ENCODE data around the gene CD40LG.
A peak's percentile ranks its signal among the peaks of the same experiment; 100 is the strongest.

Gene CD40LG

DNA sequence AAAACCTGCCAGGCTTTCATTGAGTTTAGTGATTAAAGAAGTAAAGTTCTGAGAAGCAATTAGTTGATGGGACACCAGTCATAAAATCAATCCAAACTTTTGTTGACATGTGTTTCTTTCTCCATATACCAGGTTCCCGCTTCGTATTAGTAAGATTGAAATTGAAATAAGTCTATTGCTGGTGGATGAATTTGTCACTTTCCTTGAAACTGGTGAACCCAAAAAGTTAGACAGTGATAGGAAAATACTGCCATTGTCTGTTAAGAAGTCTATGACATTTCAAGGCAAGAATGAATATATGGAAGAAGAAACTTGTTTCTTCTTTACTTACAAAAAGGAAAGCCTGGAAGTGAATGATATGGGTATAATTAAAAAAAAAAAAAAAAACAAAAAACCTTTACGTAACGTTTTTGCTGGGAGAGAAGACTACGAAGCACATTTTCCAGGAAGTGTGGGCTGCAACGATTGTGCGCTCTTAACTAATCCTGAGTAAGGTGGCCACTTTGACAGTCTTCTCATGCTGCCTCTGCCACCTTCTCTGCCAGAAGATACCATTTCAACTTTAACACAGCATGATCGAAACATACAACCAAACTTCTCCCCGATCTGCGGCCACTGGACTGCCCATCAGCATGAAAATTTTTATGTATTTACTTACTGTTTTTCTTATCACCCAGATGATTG lies at the start of gene CD40LG:
Gene CD40LG, plus strand, starts transcription at position 482 of the 684 bp plus-strand sequence. Its CDS starts 91 bp downstream, at position 573.
- DNase-seq = no peak

DNA sequence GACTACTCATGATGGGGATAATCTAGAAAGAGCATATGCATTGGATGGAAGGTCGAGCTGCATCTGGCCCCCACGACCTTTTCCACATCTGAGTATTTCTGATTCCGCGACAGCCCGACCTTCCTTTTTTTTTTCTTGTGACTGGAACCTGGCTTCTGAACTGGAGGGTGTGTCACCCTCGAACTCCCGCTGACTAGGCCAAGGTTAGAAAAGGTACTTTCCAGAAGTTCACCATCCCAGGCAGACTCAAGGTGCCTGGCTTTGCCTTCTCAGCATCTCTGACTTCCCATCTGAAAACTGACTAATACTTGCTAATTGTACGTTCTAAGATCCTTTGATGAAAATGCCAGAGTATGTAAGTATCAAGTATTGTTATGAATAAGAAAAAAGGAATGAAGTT lies 49.3 kb upstream of the CD40LG start:
- DNase-seq = no peak

DNA sequence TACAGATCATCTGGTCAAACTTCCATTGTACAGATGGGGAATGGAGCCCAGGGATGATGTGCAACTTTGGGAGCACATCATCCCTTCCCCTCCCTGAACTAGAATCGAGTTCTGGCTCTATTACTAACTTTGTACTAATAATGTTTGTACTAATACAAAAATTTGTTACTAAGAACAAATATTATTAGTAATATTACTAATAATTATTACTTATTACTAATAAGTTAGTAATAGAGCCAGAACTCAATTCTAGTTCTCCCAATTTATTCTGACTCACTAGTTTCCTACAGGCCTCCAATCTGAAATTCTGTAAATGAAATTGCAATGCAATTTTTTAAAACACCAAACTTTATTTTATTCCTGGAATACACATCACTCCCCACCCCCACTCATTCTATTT lies 47.9 kb upstream of the CD40LG start:
- no peak for DNase-seq

DNA sequence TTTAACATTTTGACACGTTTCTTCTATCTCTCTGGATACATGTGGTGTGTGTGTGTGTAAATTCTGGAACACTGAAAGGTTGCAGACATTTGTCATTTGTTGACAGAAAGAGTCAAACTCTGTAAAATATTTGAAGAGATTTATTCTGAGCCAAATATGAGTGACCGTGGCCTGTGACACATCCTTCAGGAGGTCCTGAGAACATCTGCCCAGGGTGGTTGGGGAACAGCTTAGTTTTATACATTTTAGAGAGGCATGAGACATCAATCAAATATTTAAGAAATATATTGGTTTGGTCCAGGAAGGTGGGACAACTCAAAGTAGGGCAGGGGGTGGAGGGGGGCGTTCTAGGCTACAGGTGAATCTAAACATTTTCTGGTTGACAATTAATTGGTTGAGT lies 40.7 kb upstream of the CD40LG start:
- DNase-seq = no peak

DNA sequence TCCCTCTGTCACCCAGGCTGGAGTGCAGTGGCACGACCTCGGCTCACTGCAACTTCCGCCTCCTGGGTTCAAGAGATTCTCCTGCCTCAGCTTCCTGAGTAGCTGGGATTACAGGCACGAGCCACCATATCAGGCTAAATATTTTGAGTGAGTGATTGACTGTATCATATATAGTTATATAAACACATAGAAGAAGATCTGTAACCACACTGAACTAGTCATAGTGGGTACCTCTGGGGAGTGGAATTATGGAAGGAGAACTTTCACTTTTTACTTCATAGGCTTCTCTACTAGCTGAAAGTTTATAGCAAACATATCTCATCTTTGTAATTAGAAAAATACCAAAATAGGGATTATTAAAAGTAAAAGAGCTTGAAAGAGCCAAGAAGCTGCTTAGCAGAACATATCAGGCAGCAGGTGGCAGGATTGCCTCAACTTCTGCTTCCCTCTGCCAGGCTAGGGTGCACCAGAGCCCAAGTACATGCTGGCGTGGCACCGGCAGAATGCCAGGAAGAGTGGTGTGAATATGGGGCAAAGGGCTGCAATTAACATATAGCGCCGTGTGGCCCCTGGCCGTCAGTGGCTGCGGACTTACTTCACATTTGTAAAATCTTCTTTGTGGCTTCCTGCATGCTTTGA lies 39.5 kb upstream of the CD40LG start:
- no peak for DNase-seq

DNA sequence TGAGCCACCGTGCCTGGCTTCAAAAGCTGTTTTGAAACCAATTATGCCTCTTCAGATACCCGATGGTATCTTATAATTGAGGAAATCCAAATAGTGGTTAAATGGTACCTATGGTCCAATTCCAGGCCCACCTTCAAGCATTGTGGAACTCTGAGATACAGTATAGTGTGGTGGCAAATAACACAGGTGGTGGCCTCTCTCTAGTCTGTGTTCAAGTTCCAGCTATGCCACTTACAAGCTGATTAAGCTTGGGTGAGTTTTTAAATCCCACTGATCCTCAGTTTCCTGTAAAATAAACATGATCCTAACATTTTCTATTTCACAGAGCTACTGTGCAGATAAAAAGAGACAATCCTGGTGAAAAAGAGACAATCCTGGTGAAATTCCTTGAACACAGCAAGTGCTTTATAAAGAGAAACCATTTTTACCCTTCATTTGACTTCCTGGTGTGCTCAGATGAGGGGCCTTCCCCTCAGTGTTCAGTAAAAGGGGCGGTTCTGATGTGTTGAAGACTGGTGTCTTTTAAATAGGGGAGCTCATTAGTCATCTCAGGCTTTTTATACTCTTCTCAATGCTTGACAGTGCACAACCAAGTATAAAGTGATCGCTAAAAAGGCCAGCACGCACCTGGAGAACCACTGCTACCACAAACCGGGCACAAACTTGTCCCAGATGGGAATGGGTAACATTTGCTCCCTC lies 30.8 kb upstream of the CD40LG start:
- no peak for DNase-seq

DNA sequence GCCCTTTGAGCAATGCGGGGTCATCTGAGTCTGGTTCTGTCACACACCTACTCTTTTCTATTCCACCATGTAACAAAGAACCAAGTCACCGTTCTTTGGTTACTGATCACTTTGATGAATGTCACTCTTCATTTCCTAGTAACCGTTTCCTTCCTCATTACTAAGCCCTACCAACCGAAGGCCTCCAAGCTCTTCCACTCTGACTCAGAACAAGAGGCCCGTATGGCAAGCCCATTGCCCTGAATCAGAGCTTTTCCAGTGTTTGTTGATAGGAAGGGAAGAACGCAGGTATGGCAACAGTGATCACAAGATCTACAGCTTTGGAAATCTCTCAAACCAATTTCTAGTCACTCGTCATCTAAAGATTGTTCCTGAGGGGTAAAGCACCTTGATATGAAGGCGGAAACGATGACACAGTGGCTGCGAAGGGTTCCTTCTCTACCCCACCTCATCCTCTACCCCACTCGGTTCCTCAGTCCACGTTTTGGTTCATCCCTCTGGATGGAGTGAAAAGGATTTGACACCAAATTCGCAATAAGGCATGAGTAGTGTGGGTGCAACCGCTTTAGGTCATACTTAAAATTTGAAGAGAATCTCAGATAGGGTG lies 28.0 kb upstream of the CD40LG start:
- no peak for DNase-seq

DNA sequence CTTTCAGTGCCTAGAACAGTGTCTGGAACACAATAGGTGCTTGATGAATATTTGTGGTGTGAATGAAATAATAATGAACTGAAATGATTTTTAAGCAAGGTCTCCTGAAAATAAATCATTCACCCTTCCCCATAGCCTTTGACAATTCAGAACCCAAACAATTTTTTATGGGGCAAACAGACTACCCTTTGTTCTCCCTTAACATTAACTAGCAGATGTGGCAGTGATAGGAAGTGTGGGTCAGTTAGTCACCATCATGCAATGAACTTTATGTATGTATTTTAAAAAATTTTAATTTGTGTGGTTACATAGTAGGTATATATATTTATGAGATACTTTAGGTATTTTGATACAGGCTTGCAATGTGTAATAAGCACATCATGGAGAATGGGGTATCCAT lies 27.2 kb upstream of the CD40LG start:
- no peak for DNase-seq

DNA sequence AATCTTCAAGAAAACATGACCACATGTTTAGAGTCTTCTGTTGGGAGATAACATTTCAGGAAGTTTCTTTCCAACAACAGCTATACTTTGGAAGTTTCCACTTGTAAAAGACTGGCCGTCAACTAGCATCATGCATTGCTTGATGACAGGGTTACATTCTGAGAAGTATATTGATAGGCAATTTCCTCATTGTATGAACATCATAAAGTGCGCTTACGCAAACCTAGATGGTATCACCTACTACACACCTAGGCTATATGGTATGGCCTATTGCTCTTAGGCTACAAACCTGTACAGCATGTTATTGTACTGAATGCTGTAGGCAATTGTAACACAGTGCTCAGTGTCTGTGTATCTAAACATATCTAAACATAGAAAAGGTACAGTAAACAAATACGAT lies 25.4 kb upstream of the CD40LG start:
- no peak for DNase-seq

DNA sequence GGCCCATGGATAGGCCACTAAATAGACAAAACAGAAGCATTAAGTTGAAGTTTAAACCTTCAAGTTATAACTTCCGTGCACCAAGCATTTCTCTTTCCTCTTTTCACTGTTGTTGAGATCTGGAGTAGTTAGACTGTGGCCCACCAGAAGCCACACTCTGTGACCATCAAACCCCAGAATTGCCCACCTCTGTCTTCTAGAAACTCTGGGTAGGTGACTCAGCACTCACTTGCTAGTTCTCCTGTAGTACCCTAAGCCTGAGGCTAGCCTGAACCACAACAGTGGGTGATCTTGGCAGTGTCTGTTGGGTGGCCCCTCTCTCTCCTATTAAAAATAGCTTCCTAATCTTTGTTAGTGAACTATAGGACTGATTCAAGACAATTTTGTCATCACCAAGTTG lies 24.6 kb upstream of the CD40LG start:
- no peak for DNase-seq

DNA sequence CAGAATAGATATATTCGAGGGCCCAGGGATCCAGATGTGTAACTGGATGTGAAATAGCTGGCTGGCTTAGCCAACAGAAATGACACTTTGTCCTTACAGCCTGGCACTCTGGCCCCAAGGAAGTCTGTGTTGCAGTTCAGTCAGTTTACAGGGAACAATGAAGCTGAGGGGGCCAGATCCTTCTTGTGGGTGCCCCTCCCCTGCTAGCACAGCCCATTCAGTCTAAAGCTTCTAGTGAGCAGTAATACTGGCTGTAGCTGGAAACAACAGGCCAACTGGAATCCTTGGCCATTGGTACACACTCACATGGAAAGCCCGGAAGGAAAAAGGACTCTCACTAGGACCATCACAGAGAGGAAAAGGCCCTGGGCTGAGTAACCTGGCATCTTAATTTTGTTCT lies 22.7 kb upstream of the CD40LG start:
- no peak for DNase-seq

DNA sequence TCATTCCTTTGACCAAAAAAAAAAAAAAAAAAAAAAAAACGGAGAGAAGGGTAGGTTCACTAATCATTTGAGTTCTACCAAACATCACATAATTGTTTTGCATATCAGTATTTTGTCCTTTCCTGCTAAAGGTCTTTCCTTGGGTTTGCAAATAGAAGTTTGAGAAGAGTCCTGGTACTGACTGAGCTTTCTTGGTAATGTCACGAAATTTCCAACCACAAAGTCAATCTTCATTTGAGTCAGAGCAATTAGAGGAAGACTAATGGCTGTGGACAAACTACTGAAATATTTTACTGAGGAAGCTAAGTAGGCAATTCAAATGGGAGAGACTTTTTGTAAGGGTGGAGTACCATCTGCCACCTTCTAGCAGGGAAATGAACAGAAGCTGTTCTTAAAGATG lies 21.7 kb upstream of the CD40LG start:
- no peak for DNase-seq

DNA sequence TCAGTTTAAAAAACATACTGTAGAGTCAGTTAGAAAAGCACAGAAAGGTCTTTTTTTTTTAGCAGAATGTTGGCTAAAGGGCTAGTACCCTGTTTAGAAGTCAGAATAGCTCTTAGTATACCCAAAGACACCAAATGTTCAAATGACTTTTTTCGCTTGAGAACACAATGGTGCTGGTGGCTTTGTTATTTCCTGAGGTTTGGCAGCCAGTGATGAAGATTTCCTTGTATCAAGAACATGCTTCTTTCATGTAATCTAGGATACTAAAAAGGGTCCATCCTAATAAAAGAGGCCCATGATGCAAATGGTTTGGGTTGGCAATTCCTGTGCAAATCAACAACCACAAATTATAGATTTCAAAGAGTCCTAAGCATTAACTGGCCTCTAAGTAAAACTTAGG lies 21.1 kb upstream of the CD40LG start:
- no peak for DNase-seq

DNA sequence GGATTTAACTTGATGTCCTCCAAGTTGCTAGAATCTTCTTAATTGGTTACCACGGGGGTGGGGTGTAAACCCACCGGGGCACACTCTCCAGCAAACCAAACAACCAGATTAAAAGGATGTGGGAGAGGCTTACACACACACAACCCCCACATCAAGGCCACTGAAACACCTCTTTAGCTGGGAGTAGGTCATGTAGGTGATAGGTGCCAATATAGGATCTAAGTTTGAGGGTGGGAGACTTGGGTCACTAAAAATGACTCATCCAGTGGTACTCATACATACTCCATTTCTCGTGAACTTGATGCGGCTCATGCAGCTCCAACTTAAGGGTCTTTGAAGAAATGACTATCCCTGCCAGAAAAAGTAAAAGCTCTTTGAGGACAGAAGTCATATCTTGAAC lies 20.5 kb upstream of the CD40LG start:
- no peak for DNase-seq

DNA sequence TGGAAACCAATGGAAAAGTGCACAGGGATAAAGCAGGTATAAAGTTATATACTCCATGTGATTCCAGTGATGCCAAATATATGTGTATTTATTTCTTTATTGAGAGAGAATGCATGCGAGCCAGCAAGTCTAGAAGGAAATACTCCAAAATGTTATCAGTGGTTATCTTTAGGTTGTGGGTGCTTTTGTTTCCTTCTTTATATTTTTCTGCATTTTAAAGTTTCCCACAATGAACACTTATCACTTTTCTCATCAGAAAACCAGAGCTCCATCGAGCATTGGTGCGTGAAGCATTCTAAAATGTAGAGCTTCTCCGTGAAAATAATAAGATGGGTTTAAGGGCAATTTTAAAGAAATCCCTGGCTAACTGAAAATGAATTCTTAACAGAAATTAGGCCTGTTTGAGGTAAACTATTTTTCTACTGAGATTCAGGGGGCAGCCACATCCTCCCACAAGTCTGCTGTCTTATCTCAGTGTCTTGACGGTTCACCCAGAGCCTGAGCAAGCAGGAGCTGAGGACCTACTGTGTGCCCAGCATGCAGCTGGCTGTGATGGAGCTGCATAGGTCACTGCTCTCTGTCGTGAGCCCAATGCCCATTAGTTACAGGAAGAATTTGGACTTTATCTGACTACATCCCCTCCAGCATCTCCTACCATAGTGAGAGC lies 18.7 kb upstream of the CD40LG start:
- DNase-seq = no peak

DNA sequence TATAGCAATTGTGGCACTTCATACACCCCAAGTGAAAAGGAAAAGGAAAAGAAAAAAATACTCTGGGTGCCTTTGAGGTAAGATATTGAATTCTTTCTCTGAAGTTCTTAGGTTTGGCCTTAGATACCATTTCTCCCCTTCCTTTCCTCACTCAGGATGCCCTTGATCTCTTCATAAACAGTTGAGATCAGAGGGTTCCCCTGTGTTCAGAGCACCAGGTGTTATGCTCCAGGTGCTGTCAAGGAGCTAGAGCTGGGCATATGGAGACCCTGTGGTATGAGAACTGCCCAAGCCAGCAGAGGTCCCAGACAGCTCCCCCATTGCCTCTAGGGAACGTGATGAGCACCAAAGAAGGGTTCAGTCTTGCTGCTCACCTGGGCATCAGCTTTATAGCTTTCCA lies 17.1 kb upstream of the CD40LG start:
- DNase-seq = no peak

DNA sequence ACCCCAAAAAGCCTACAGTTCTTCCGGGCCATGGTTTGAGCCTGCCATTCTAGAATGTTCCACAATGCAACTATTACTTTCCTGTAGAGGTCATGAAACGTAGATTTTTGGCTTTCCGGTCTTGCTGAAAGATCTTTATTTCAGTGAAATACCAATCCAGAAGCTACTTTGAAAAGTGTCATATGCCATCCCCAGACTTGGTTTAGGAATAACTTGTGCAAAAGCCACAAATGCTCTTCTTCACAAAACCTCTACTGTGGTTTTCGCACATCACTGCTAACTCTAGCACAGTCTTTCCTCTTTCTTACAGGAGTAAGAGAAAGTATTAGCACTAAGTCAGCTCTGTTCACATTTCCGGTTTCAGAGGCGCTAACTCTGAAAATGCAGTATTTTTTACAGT lies 12.7 kb upstream of the CD40LG start:
- no peak for DNase-seq

DNA sequence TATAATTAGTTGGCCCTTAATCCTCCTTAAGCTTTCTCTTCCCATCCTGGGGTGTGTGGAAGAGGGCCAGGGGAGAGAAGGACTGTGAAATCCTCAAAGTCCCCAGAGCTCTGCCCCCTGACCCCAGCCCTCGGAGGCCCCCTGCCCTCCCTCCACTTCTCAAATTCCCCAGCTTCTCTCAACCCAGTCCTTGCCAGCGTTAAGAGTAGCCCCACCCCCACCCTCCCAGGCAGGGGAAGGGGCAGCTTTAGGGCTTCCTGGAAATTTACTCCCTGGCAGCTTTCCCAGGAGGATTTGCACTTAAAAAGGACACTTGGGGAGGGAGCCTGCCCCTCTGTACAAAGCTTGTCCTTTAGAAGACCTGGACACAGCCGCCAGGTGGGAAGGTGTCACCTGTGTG lies 11.8 kb upstream of the CD40LG start:
- DNase-seq = no peak

DNA sequence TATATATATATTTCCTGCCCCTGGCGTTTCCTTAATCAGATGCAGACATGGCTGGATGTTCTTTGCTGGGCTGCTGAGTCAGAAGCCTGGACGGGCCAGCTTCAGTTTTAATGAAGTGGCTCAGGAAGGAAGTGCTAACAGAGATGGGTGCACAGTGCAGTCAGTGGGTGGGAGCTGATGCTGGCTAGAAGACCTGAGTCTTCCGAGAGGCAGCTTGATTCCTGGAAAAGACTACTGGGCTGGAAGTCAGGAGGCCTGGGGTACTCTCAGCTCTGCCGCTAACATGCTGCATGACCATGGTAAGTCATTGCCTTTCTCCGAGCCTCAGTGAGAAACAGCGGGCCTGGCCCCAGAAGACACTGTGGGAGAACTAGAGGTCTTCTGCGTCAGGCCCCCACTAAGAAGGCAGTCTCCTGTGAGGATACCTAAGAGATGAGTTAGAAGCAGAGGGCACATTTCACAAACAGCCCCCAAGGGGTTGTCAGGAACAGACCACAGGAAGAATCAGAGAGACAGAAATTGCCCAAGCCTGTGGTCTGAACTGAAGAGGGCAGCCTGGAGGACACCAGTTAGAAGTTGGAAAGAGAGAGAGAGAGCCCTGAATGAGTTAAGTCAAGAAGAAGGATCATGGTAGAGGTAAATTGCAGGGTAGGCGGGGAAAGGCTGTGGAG lies 8.3 kb upstream of the CD40LG start:
- peak; percentile 19 for DNase-seq

DNA sequence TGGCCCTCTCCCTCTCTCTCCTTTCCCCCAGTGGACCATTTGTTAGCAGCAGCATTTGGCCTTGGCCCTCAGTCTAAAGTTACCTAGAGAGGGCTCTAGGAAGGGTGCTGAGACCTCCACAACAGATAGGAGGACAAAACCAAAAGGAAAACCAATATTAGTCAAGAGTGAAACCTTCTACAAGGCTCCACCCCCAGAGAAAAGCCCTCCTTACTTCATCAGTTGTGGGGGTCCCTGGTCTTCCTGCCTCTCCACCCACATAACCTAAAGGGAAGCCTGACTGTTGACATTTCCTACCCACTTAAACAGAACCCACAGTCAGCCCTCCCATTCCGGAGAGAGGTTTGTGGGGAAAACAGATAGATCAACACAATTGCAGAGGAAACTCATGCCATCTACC lies 4.7 kb upstream of the CD40LG start:
- no peak for DNase-seq

DNA sequence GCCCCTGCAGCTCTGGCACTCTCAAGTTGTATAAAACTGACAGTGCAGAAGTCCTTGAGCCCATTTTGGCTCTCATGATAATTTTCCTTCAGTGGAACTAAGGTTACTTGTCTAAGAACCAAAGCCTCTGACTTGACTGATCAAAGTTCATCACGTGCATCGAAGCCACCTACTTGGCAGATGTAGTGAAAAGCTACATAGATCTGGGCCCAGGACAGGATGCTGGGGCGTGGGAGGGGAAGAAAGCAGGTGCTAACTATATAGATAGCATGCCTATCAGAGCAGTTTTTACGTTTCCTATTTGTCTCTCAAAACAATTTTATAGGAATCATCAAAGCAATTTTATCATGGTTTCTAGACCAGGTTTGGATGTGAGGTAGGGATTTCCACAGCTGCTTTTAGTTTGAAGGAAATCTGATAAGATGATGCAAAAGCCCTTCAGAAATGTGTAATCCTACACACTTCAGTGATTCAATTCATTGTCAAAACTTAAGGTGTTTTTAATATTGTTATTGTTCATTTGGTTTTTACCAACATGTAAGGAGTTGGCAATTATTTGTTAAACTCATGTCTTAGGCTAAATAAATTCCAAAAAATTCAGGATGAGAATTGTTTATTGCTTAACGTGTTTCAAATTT lies 1.2 kb upstream of the CD40LG start:
- no peak for DNase-seq

DNA sequence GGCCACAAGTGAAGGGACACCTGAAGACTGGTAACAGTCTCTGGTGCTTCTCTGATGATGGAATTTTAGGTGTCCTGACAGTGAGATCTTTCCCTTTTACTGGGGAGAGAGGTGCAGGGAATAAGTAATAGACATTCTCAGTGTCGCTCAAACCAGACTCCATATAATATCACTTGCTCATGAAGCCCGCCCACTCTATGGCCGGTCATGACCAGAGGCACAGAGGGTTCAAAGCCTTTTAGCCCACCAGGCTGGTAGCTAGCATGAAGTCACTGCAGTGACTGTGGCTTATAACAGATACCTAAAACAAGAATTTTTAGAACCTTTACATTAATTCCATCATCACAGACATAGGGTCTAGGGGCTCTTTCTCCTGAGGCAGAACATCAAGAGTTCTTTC lies 2.9 kb downstream of the CD40LG start:
- DNase-seq = no peak
